Lower leg skin (tissue), 3 donors: ENCODE results near the gene C11orf24.

ENCODE experiments used
- CTCF ChIP-seq, 3 donors: fragments of 450-650 bp; IDR thresholded peaks; one replicate each; pipeline ENCODE4 v1.5.1; 2016; ENCODE audit warnings: antibody characterized with exemption in 3 of 3, mild to moderate bottlenecking in 3 of 3, moderate library complexity in 2 of 3
- POLR2A ChIP-seq, 2 donors: fragments of 450-650 bp; IDR thresholded peaks; one replicate each; pipeline ENCODE4 v1.6.1; 2016 to 2017; ENCODE audit warnings: antibody characterized with exemption in 2 of 2, mild to moderate bottlenecking in 1 of 2, moderate library complexity in 1 of 2

GRCh38 chr11:68295271-68295670 is 23.5 kb upstream of the C11orf24 start:
- TF ChIP-seq CTCF (IDR thresholded peaks at IDR 0.05) (no peak), POLR2A (IDR thresholded peaks at IDR 0.05) (no peak)
